Stimulated activated naive CD8-positive, alpha-beta T cell treated with anti-CD3 and anti-CD28 coated beads, Interleukin-15, Interleukin-2, amounts not matched to agents 100 U/mL and 50 U/mL, for 24 hours (primary cell): ENCODE data around the gene FANCL.
"Not testable (repeated sequence)": the region's sequence is repeated elsewhere in the genome, so short reads cannot be mapped to it uniquely, and the experiment has no call there.

Experiments
- ATAC-seq: fragments of 150-1000 bp; cut with Tn5 transposase; one replicate; pipeline ENCODE4 v1.10.0; 2021
- DNase-seq: peaks from one replicate; pipeline ENCODE4 v3.0.0; 2021

The FANCL gene

DNA sequence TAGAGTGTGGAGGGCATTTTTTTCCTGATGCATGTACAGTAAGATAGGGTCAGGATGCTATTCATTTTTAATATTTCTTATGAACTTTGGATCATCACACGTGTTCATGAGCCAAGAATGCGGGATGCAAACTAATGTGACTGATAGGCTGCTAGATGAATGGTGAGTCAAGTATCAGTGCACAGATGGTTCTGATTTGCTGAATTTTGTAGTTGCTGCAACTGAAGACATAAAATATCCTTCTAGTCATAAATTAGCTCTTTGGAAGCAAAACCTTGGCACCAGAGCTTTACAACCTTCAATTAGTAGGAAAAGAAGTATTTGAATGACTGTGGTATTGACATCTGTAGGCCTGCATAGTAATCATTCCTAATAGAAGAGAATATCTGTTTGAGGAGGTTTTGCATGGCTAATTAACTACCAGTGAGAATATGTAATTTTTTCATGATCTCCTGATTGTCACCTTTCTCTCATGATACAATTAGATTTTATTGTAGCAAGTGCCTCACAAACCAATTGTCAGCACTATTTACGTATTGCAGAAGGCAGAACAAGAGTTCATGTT, 100.5 kb downstream of the FANCL start:
- DNase-seq = no peak
- no peak for ATAC-seq

DNA sequence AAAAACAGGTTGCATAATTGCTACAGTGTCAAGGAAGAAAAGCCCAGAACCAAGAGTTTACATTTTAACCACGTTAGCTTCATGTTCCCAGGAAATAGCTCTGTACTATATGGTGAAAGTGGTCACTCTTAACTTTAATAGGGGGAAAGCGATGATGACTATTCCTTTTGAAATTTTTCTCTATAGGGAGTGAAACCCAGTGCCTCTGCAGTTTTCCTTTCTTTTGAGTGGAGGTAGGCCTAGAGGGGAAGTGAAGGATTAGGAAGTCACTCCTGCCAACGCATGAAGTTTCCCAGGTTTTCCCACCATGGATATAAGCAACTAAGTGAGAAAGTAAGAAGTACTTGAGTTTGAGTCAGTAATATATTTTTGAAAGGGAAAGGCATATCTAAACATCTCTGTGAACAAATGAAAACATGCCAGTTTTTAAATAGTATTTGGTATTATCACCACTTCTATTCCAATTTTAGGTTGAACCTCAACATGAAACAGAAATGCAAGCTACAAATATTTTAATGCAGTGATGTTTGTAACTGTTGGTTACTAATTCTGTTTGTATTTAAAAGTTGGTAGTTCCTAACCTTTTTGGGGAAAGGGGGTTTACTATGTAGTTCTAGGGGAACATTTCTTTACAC, 102.6 kb downstream of the FANCL start:
- ATAC-seq = no peak
- DNase-seq = no peak

DNA sequence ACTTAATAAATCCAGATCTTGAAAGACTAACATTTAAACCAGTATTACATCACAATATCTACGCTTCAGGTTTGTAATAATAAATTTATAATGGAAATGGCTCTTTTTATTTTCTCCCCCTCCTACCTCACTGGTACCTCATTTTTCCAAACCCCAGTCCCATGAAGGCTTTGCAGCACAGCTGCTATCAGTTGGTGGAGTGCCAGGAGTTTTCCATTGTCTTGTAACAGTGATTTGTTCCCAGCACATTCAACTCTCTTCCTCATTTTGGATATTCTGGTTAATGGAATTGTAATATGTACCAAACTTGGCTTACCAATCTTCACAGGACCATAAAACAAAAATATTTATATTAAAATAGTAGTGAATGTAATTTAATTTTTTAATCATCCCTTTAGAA, 103.3 kb downstream of the FANCL start:
- ATAC-seq = no peak
- no peak for DNase-seq

DNA sequence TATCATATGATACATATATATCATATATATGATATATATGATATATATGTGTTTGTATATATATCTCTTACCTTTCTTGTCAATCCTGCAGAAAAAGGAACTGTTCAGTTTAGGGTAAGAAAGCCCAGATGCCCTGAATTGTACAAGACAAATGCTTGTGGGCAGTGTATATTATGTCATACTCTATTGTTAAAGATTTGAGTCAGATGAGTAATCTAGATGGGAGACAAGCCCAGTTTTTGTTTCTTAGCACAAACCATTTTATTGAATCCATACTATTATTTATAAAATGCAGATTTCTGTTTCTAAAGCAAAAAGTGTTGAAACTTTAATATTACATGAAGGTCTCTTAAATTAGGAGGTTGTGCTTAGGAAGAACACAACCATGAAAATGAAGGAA, 103.9 kb downstream of the FANCL start:
- ATAC-seq (no peak), DNase-seq (no peak)

GRCh38 chr2:58135861-58136260, 105.3 kb downstream of the FANCL start:
- DNase-seq (no peak), ATAC-seq (no peak)

DNA sequence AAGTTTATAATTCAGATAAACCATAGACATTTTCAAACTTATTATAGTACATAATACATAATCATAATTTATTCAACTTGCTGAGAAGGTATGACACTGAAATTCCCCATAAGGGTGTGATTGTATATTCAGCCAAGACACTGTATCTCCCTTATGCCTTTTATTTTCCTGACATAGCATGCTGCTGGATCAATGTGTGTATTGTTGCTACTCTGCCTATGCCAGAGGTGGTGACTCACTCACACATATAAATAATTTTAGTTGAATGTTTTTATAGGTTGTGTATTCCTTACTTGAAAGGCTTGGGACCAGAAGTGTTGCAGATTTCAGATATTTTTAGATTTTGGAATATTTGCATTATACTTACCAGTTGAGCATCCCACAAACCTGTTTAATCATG, 107.7 kb downstream of the FANCL start:
- no peak for DNase-seq
- ATAC-seq = no peak

DNA sequence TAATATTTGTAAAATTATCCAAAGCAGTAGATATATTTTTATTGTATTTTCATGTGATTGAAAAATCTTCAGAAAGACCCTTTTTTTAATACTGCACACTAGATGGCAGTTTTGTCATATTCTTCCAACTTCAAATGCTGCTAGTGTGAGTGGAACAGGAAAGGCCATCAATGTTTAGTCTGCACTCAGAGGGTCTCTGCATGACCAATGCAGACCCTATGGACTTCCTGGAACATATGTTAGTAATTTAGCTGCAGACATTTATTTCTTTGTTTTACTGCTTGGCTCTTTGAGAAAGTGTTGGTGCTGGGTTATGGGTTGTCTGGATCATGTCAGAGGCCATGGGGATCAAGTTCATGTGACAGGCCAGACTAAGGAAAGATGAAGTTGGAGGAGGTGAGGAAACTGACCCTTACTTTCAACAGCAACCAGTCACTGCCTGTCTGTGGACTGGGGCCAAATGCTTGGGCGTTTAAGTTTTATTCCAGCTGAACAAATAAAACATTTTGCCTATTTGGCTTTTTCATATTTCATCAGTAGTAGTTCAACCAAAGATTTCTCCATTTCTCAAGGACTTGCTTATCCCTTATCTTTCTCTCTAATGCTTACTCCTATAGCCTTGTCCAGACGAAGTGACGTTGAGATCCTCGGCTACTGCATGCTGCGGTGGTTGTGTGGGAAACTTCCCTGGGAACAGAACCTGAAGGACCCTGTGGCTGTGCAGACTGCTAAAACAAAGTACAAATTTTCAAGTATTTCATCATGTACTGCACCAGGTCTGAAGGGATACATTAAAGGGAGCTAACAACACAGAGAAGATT, 109.7 kb downstream of the FANCL start:
- no peak for ATAC-seq
- no peak for DNase-seq

DNA sequence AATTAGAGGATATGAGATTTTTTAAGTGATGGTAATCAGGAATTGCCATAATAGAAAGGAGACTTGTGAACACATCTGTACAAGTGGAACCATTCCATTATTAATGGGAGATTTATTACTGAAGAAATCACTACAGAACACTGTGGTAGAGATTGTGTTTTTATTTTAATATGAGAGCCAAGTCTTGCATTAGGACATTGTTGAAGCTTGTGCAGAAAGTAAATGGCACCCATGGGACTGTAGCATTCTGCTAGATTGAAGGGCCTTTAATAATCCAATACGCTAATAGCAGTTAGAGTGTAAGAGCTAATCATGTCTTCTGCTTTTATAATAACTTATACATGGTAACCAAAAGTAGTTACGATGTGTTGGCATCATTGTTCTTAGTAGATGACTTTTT, 110.9 kb downstream of the FANCL start:
- no peak for DNase-seq
- no peak for ATAC-seq

DNA sequence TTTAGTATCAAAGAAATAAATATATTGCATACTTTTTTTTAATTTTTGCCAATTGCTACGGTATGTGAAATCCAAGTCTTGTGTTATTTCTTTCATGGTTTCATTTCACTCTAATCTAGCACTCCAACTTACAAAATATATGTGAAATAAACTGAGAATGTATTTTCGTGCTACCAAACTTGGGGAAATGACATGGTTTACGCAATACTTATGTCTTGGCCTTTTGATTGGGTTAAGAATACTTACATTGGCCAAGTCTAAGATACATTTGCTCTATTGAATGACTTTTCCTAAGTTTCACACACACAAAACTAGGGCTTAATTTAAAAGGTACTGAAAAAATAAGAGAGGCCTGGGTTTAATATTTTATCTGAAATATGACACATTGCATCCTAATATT, 114.0 kb downstream of the FANCL start:
- no peak for ATAC-seq
- no peak for DNase-seq

DNA sequence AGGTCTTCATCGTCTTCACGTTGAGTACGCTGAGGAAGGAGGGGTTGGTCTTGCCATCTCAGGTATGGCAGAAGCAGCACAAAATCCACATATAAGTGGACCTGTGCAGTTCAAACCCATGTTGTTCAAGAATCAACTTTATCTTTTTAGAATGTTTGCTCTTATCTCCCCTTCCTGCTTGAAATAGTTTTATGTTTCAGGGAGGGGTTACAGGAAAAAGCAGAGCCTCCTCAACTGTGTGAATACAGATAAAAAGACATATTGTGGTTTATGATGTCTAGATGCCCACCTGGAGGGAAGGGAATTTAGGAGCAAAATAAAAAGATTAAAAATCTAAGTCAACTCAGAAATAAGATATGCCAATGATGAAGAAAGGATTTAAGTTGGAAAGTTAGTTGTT, 118.6 kb downstream of the FANCL start:
- DNase-seq (no peak), ATAC-seq (no peak)

GRCh38 chr2:58122040-58122439, 119.1 kb downstream of the FANCL start:
- ATAC-seq = no peak
- no peak for DNase-seq

- DNase-seq = no peak
- ATAC-seq = no peak
Measured at GRCh38 chr2:58120626-58121229, 120.4 kb downstream of the FANCL start.

GRCh38 chr2:58113563-58113962, 127.6 kb downstream of the FANCL start:
- not testable (repeated sequence) for ATAC-seq, DNase-seq

- ATAC-seq = no peak
- no peak for DNase-seq
Measured at GRCh38 chr2:58110765-58111164, 130.4 kb downstream of the FANCL start.

- DNase-seq (no peak), ATAC-seq (no peak)
Measured at GRCh38 chr2:58109481-58109880, 131.6 kb downstream of the FANCL start.
